Suprapubic skin (tissue), 3 donors: ENCODE data around the gene CSRP1.

Source experiments
- POLR2AphosphoS5 ChIP-seq, 3 donors: sonication (generic); formaldehyde crosslinking; IDR thresholded peaks; one replicate each; pipeline ENCODE4 v1.6.1; 2017; ENCODE audit warnings: antibody characterized with exemption in 3 of 3
- TF ChIP-seq, protein P1 (sequence below), 2 donors: fragments of 200-600 bp in 1 of 2; fragments of 450-650 bp in 1 of 2; sonication (generic) in 1 of 2; IDR thresholded peaks; one replicate each; pipeline ENCODE4 v1.5.1; 2016 to 2019; ENCODE audit warnings: antibody characterized with exemption in 2 of 2, mild to moderate bottlenecking in 1 of 2, moderate library complexity in 1 of 2

DNA sequence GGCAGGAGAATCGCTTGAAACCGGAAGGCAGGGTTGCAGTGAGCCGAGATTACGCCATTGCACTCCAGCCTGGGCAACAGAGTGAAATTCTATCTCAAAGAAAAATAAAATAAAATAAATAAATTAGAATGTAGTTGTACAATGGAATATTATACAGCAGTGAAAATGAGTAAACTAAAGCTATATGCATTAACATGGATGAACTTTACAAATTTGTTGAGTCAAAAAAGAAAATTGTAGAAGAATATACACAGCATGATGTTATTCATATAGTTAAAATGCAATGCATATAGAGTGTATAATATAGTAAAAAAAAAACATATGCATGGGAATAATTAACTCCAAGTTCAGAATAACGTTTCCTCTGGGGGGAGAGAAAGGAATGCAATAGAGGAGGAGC, 21.0 kb upstream of the CSRP1 start:
- TF ChIP-seq POLR2AphosphoS5 (IDR thresholded peaks at IDR 0.05) = no peak
- TF ChIP-seq, protein P1, sequence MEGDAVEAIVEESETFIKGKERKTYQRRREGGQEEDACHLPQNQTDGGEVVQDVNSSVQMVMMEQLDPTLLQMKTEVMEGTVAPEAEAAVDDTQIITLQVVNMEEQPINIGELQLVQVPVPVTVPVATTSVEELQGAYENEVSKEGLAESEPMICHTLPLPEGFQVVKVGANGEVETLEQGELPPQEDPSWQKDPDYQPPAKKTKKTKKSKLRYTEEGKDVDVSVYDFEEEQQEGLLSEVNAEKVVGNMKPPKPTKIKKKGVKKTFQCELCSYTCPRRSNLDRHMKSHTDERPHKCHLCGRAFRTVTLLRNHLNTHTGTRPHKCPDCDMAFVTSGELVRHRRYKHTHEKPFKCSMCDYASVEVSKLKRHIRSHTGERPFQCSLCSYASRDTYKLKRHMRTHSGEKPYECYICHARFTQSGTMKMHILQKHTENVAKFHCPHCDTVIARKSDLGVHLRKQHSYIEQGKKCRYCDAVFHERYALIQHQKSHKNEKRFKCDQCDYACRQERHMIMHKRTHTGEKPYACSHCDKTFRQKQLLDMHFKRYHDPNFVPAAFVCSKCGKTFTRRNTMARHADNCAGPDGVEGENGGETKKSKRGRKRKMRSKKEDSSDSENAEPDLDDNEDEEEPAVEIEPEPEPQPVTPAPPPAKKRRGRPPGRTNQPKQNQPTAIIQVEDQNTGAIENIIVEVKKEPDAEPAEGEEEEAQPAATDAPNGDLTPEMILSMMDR (IDR thresholded peaks at IDR 0.05) = no peak
